G401 (cell line): Measurements from ENCODE around the gene RTN4RL2. TPM values are rescaled to one million over a fixed set of nuclear protein-coding genes. Genes with fewer than 3 reads are reported as not detected.

ENCODE experiments used
- DNase-seq: peaks from one replicate; pipeline ENCODE4 v3.0.0-alpha.2; 2015; ENCODE audit warnings: low spot score
- in situ Hi-C: cut with HindIII; loops from 2 replicates; pipeline ENCODE4 v1.10.0; 2016; ENCODE audit warnings: low sequenced_read_pairs, mixed read lengths
- total RNA-seq: library from RNA; depleted of rRNA; stranded (reverse); fragments of >200 nt; shearing (Covaris generic); gene quantifications from 2 replicates; pipeline ENCODE4 v1.2.3, GENCODE V29; 2014; rRNA removed

RTN4RL2 gene
- total RNA-seq, result 2.9 TPM in 1 of 2 replicates, not detected in the other

- in situ Hi-C loops, result no loop called here
- DNase-seq, result peak; percentile 24
Observed at GRCh38 chr11:57460022-57460757, at the start of gene RTN4RL2. Gene RTN4RL2 (plus strand): TSS chr11:57460528. CDS start chr11:57460866, 338 bp downstream.

DNA sequence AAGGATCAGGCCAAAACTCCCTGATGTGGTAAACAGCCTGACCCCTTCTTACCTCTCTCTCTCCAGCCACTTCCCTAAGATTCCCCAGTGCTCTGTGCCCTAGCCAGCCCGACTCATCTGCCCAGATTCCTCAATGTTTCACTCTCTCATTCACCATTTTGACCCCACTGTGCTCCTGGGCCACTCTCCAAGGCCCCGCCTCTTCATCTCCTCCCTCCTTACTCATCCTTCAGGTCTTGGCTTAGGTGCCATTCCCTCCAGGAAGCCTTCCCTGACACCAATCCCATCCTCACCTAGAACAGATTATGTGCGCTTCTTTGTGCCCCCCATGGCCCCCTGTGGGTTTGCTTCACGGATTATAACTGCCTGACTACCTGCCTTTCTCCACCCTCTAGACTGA is 46.6 kb upstream of the RTN4RL2 start:
- no peak for DNase-seq
- in situ Hi-C loops, result no loop called here

DNA sequence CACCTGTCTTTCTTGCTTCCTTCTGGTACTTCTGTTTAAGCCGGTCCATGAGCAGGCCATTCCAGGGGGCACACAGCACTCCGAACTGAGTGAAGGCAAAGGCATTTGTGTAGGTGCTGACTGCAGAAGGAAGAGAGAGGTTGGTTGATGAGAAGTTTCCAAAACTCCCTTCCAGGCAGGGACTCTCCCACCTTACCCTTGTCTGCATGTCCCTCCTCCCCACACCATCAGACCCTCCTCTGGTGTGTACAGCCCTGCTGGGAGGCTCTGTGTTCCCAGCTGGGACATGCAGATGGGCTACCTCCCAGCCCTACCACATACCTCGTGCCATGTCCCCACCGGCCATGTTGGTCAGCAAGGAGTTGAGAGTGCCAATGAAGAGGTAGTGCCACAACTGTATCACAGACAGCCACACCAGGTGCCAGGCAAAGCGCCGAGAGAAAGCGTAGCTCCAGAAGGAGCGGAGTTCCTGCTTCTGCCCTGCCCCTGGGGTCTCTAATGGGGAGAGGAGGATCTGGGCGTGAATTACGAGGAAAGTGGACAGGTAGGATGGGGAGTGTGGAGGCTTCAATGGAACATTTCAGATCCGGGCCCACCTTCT is 45.6 kb upstream of the RTN4RL2 start:
- in situ Hi-C loops, result no loop called here
- no peak for DNase-seq

DNA sequence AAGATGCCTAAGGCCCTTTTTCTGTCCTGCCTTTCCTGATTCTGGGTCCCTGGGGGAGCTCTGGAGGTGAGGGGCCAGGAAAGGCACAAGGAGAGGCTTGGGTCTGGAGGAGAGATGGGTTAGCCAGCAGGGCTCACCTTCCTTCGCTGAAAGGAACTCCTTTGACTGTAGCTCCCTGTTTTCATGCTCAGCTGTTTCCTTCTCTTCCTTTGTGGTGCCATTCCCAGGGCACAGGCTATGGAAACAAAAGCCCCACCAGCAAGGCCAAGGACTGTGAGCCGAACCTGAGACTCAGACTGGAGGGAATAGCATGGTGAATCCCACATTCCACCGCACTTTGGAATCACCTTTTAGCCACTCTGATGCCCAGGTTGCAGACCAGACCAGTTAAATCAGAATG is 43.9 kb upstream of the RTN4RL2 start:
- in situ Hi-C loops, result no loop called here

DNA sequence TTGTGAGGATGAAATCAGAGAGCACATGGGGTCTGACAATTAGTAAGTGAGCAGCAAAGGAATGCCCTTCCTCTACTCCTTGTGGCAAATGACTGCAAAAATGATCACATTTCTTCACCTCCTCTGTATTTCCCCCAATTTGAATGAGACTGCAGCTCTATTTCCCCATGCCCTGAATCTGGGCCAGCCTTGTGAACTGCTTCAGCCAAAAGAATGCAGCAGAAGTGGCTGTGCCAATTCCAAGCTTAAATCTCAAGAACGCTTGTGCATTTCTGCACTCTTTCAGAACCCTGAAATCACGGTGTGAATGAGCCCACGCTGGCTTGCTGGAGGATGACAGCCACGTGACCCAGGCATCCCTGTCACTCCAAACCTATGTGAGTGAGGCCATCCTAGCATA is 43.3 kb upstream of the RTN4RL2 start:
- DNase-seq, result no peak
- in situ Hi-C loops, result no loop called here

More for the DNA sequence above, 43.9 kb upstream of the RTN4RL2 start:
- no peak for DNase-seq

- DNase-seq, result no peak
- in situ Hi-C loops, result no loop called here
Observed at GRCh38 chr11:57418131-57418530, 42.2 kb upstream of the RTN4RL2 start.

DNA sequence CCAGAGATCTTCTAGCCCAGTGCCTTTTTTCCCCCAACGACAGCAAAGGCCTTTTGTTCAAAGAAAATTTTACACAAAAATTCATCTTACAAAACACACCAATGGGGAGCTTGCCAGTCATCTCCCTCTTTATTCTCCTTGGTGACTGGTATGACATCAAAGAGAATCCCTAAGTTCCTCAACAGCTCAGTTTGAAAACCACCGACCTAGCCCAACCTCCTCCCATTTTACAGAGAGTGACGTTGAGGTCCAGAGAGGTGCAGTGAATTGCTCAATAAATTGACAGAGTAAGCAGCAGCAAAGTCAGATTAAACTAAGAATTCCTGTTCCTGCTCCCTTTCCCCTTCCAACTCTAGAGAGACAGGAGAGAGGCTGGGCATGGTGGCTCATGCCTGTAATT is 41.2 kb upstream of the RTN4RL2 start:
- in situ Hi-C loops, result no loop called here
- DNase-seq, result no peak

DNA sequence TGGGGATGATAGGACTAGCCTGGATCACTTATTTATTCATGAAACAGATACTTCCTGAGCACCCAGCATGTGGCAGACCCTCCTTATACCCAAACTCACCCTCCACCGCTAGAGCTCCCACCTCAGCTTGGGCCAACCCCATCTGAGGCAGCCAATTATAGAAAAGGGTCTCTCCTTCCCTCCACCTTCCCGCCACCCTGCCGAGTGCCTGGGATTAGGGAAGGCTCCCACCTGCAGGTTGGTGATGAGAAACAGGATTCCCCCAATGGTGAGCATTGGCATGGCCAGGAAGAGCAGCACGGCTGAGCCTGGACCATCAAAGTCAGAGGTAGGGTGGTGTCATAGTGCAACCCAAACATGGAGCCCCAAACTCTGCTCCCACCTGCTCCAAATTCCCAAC is 39.3 kb upstream of the RTN4RL2 start:
- DNase-seq, result no peak
- in situ Hi-C loops, result no loop called here

- DNase-seq, result no peak
Observed at GRCh38 chr11:57421805-57422204, 38.5 kb upstream of the RTN4RL2 start.

GRCh38 chr11:57422669-57423068 is 37.7 kb upstream of the RTN4RL2 start:
- in situ Hi-C loops, result no loop called here

More at GRCh38 chr11:57421805-57422204, 38.5 kb upstream of the RTN4RL2 start:
- in situ Hi-C loops, result no loop called here

GRCh38 chr11:57424137-57424791 is 36.1 kb upstream of the RTN4RL2 start:
- in situ Hi-C loops, result no loop called here
- no peak for DNase-seq

More at GRCh38 chr11:57422669-57423068, 37.7 kb upstream of the RTN4RL2 start:
- DNase-seq, result no peak

GRCh38 chr11:57424792-57425564 is 35.4 kb upstream of the RTN4RL2 start:
- DNase-seq, result peak; percentile 15

GRCh38 chr11:57425565-57426438 is 34.5 kb upstream of the RTN4RL2 start:
- DNase-seq, result peak; percentile 17
- in situ Hi-C loops, result no loop called here

More at GRCh38 chr11:57424792-57425564, 35.4 kb upstream of the RTN4RL2 start:
- in situ Hi-C loops, result no loop called here

- DNase-seq, result peak; percentile 16
- in situ Hi-C loops, result no loop called here
Observed at GRCh38 chr11:57426439-57426928, 33.8 kb upstream of the RTN4RL2 start.

GRCh38 chr11:57426929-57427726 is 33.2 kb upstream of the RTN4RL2 start, which contains the start of gene SLC43A3:
Gene SLC43A3 (minus strand): TSS chr11:57427121. CDS start chr11:57426172, 949 bp downstream.
- in situ Hi-C loops, result no loop called here
- peak; percentile 62 for DNase-seq

DNA sequence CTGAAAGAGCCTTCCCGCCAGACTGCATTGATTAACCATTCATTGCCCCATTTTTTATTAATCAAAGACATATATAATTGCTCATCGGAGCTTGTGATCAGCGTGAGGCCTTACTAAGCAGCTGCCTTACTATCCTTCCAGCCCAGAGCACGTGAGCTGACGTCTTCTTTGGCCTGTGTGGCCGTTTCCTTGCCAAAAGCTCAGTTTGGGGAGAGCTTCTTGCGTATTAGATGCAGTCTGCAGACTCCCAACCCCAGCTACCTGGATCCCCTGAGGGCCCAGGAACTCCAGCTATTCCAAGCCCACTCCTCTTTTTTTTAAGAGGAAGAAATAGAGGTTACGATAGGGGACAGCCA is 32.6 kb upstream of the RTN4RL2 start:
- in situ Hi-C loops, result no loop called here
- DNase-seq, result peak; percentile 72

GRCh38 chr11:57428643-57429042 is 31.7 kb upstream of the RTN4RL2 start:
- in situ Hi-C loops, result no loop called here
- DNase-seq, result no peak

DNA sequence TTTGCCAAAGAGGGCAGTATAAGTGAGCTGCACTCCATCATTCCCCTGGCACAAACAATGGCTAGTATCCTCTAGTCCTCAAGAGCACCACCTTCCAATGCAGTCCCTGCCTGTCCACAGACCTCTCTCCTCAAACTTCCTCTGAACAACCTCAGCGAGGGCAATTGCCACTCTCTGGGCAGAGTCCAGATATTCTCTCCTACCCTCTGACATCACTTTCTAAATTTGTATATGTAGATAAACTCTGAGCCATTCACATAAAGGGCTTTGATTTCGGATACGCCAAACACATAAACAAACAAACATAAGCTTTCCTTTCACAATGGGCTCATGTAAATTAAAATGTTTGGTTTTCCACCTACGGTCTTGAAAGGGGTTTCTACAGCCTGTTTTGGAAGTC is 30.4 kb upstream of the RTN4RL2 start:
- in situ Hi-C loops, result no loop called here
- DNase-seq, result no peak
